Calu3 (cell line): ENCODE results near the gene KIAA1549. TPM values are rescaled to one million over a fixed set of nuclear protein-coding genes. Genes with fewer than 3 reads are reported as not detected.

ENCODE experiments used
- BruUV-seq: library from RNA; stranded (reverse); fragments of 400-500 nt; replicated peaks from 2 replicates; lab custom pipeline; 2021; lab: Mats Ljungman, UMichigan
- CTCF ChIA-PET: fragments of 300-600 bp; sonication (Branson Sonifier 250); formaldehyde crosslinking; loops from one replicate; lab custom pipeline; 2022; ENCODE audit warnings: antibody characterized with exemption; lab: Charles Lee
- DNase-seq: peaks from one replicate; pipeline ENCODE4 v3.0.0; 2022
- H3K27ac Mint-ChIP-seq: one replicate; pipeline ENCODE4 v1.8.0; 2022; ENCODE audit warnings: mixed read lengths; ENCODE audit not compliant: unreplicated experiment
- H3K27me3 Mint-ChIP-seq: one replicate; pipeline ENCODE4 v1.8.0; 2022; ENCODE audit warnings: mixed read lengths; ENCODE audit not compliant: unreplicated experiment
- H3K36me3 Mint-ChIP-seq: one replicate; pipeline ENCODE4 v1.8.0; 2022; ENCODE audit warnings: mild to moderate bottlenecking, moderate library complexity, mixed read lengths; ENCODE audit not compliant: insufficient read depth, unreplicated experiment
- H3K4me1 Mint-ChIP-seq: one replicate; pipeline ENCODE4 v1.8.0; 2022; ENCODE audit warnings: mild to moderate bottlenecking, low read depth, mixed read lengths; ENCODE audit not compliant: unreplicated experiment
- H3K4me3 Mint-ChIP-seq: one replicate; pipeline ENCODE4 v1.8.0; 2022; ENCODE audit warnings: mild to moderate bottlenecking, low read depth, moderate library complexity, mixed read lengths; ENCODE audit not compliant: unreplicated experiment
- H3K9me3 Mint-ChIP-seq: one replicate; pipeline ENCODE4 v1.8.0; 2022; ENCODE audit warnings: low read depth, mixed read lengths; ENCODE audit not compliant: unreplicated experiment
- intact Hi-C: fragments of 100-400 bp; cut with micrococcal nuclease; formaldehyde crosslinking; loops from one replicate; pipeline ENCODE4 v1.10.0; 2022; ENCODE audit not compliant: unreplicated experiment
- total RNA-seq: library from RNA; stranded (reverse); gene quantifications from 2 replicates; pipeline ENCODE4 v1.2.3, GENCODE V29; 2022
- TF ChIP-seq, protein P1 (sequence below): fragments of 200-600 bp; IDR thresholded peaks from one replicate; pipeline ENCODE4 v1.8.0; 2022; ENCODE audit warnings: antibody characterized with exemption; ENCODE audit not compliant: unreplicated experiment

The KIAA1549 gene
- total RNA-seq, 1 experiment from 2014 or later = 10.4 TPM

DNA sequence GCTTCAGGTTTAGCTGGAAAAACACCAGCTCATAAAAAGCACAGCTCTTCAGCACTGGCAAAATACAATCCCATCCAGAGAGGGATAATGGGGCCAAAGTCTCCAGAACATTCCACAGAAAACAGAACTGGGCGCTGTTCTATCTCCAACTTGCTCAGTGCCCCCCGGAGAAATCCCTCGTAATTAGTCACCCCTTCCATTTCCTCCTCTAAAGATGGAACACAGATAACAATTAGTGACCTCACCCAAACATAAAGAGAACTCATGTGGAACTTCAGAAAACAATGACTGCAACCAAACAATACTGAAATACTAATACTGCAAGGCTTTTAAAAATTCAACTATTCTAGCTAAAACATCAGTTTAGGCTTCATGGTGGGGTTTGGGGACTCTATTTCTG, 46.3 kb downstream of the KIAA1549 start:
- H3K27me3 Mint-ChIP-seq = no peaks in the 10 kb centered on the region
- no TSS peak for BruUV-seq
- H3K4me1 Mint-ChIP-seq = peaks cover 17% of the 10 kb centered on the region
- H3K36me3 Mint-ChIP-seq = no peaks in the 10 kb centered on the region
- intact Hi-C loops = no loop called here
- CTCF ChIA-PET = interaction anchor here (0.5 to 1.0 kb wide), 4 partner anchors 9 to 115 kb away, joined by 3 to 5 read pairs (median 3); no protein-coding TSS in a partner anchor
- peaks cover 7% of the 10 kb centered on the region for H3K9me3 Mint-ChIP-seq
- TF ChIP-seq, protein P1, sequence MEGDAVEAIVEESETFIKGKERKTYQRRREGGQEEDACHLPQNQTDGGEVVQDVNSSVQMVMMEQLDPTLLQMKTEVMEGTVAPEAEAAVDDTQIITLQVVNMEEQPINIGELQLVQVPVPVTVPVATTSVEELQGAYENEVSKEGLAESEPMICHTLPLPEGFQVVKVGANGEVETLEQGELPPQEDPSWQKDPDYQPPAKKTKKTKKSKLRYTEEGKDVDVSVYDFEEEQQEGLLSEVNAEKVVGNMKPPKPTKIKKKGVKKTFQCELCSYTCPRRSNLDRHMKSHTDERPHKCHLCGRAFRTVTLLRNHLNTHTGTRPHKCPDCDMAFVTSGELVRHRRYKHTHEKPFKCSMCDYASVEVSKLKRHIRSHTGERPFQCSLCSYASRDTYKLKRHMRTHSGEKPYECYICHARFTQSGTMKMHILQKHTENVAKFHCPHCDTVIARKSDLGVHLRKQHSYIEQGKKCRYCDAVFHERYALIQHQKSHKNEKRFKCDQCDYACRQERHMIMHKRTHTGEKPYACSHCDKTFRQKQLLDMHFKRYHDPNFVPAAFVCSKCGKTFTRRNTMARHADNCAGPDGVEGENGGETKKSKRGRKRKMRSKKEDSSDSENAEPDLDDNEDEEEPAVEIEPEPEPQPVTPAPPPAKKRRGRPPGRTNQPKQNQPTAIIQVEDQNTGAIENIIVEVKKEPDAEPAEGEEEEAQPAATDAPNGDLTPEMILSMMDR = no peak
- no peak overlapping the region for H3K4me3 Mint-ChIP-seq
- peak; percentile 15 for DNase-seq
- H3K27ac Mint-ChIP-seq = peak overlapping the region; percentile 32

DNA sequence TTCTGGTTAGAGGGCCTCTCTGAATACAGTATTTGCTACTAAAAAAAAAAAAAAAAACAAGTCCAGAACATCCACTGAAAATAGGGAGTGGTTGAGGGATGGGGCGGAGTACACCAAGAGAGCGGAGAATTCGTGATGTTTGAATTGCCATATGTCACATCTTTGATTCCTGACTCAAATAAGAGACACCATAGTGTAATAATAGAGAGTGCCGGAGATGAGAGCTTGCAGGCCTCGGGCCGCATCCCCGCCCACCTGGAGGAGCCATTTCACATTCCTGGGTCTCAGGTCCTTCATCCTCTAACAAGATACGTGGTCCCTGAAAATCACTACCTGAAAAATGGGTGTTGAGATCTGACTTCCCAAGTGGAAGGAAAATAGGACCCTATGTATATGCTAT, 46.8 kb downstream of the KIAA1549 start:
- H3K36me3 Mint-ChIP-seq = no peaks in the 10 kb centered on the region
- TF ChIP-seq, protein P1 = no peak
- CTCF ChIA-PET = interaction anchor here (0.6 to 1.0 kb wide), 2 partner anchors 48 to 72 kb away, joined by 3 to 5 read pairs; no protein-coding TSS in a partner anchor
- intact Hi-C loops = no loop called here
- H3K9me3 Mint-ChIP-seq = peaks cover 7% of the 10 kb centered on the region
- H3K4me1 Mint-ChIP-seq = peaks cover 17% of the 10 kb centered on the region
- H3K4me3 Mint-ChIP-seq = no peak overlapping the region
- no TSS peak for BruUV-seq
- no peak overlapping the region for H3K27ac Mint-ChIP-seq
- no peaks in the 10 kb centered on the region for H3K27me3 Mint-ChIP-seq
- DNase-seq = no peak

DNA sequence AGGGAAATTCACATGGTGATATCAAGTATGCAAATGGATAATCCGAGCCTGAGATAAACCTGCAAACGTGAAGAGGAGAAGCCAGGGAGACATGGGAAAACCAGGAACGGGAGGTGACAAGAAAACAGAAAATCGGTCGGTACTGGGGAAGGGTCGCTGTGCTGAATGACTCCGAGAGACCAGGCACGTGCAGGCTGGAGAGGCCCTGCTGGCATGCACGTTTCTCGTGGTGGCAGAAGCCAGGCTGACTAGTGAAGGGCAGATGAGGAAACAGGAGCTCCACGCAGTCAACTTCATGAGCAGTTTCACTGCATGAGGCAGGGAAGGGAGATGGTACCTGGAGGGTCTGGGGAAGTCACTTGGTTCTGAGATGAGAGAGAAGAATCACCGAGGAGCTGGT, 48.3 kb downstream of the KIAA1549 start:
- intact Hi-C loops = no loop called here
- no peaks in the 10 kb centered on the region for H3K36me3 Mint-ChIP-seq
- H3K27ac Mint-ChIP-seq = no peak overlapping the region
- peaks cover 17% of the 10 kb centered on the region for H3K4me1 Mint-ChIP-seq
- TF ChIP-seq, protein P1 = no peak
- no peak for DNase-seq
- no peaks in the 10 kb centered on the region for H3K27me3 Mint-ChIP-seq
- BruUV-seq = no TSS peak
- H3K4me3 Mint-ChIP-seq = no peak overlapping the region
- peaks cover 7% of the 10 kb centered on the region for H3K9me3 Mint-ChIP-seq
- CTCF ChIA-PET = no interaction called here

DNA sequence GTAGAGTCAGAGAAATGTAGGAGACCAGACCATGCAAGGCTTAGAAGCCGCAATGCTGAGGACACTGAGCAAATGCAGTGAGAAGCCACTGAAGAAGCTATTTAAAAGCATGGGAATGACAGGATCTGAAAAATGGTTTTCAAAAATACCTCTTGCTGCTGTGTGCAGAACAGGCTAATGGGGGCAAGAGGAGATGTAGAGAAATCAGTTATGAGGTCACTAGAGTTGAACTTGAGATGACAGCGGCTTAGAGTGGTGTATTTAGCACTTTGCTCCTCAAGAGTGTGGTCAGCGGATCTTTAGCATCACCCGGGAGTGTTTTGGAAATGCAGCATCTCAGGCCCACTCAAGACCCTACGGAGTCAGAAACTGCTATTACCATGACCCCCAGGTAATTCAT, 48.8 kb downstream of the KIAA1549 start:
- Mint-ChIP-seq H3K4me3 (no peak overlapping the region), H3K27me3 (no peaks in the 10 kb centered on the region), H3K27ac (no peak overlapping the region), H3K9me3 (peaks cover 7% of the 10 kb centered on the region), H3K36me3 (no peaks in the 10 kb centered on the region), H3K4me1 (peaks cover 17% of the 10 kb centered on the region)
- intact Hi-C loops = no loop called here
- no peak for DNase-seq
- TF ChIP-seq, protein P1 = no peak
- BruUV-seq = no TSS peak
- CTCF ChIA-PET = no interaction called here
